Measurements from ENCODE around the gene CPEB2.

The CPEB2 gene

GRCh38 chr4:14987054-14987453, 15.2 kb upstream of the CPEB2 start:
- DNase-seq (ENCODE audit: low read depth in 1 of 2, low spot score in 1 of 2): no peak
- Histone ChIP-seq H3K27me3 (ENCODE audit: insufficient read depth, poor library complexity, severe bottlenecking) (no peaks in the 10 kb centered on the region), H3K4me3 (replicated peaks; ENCODE audit: insufficient read depth, low read length) (no peak overlapping the region), H3K27ac (replicated peaks) (no peak overlapping the region)
- TF ChIP-seq, protein P1, sequence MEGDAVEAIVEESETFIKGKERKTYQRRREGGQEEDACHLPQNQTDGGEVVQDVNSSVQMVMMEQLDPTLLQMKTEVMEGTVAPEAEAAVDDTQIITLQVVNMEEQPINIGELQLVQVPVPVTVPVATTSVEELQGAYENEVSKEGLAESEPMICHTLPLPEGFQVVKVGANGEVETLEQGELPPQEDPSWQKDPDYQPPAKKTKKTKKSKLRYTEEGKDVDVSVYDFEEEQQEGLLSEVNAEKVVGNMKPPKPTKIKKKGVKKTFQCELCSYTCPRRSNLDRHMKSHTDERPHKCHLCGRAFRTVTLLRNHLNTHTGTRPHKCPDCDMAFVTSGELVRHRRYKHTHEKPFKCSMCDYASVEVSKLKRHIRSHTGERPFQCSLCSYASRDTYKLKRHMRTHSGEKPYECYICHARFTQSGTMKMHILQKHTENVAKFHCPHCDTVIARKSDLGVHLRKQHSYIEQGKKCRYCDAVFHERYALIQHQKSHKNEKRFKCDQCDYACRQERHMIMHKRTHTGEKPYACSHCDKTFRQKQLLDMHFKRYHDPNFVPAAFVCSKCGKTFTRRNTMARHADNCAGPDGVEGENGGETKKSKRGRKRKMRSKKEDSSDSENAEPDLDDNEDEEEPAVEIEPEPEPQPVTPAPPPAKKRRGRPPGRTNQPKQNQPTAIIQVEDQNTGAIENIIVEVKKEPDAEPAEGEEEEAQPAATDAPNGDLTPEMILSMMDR (IDR thresholded peaks at IDR 0.05; ENCODE audit: insufficient read depth, low read length): no peak
- TF ChIP-seq POLR2AphosphoS5 (IDR thresholded peaks at IDR 0.05; ENCODE audit: low read depth) (no peak), SPI1 (IDR thresholded peaks at IDR 0.05; ENCODE audit: borderline replicate concordance, low read depth) (no peak), GABPA (IDR thresholded peaks at IDR 0.05; ENCODE audit: low read depth) (no peak), REST (IDR thresholded peaks at IDR 0.05; ENCODE audit: insufficient replicate concordance, low read depth) (no peak)

- TF ChIP-seq POLR2AphosphoS5 (IDR thresholded peaks at IDR 0.05; ENCODE audit: low read depth) (no peak), REST (IDR thresholded peaks at IDR 0.05; ENCODE audit: insufficient replicate concordance, low read depth) (no peak), GABPA (IDR thresholded peaks at IDR 0.05; ENCODE audit: low read depth) (no peak), SPI1 (IDR thresholded peaks at IDR 0.05; ENCODE audit: borderline replicate concordance, low read depth) (no peak)
- TF ChIP-seq, protein P1 (IDR thresholded peaks at IDR 0.05; ENCODE audit: insufficient read depth, low read length): no peak
- no peak overlapping the region for H3K4me3 ChIP-seq (replicated peaks; ENCODE audit: insufficient read depth, low read length)
- DNase-seq (ENCODE audit: low read depth in 1 of 2, low spot score in 1 of 2): no peak
- H3K27me3 ChIP-seq (ENCODE audit: insufficient read depth, poor library complexity, severe bottlenecking): no peaks in the 10 kb centered on the region
- H3K27ac ChIP-seq (replicated peaks): no peak overlapping the region
Observed at GRCh38 chr4:14990484-14990883, 11.8 kb upstream of the CPEB2 start.

GRCh38 chr4:14994242-14994641, 8.0 kb upstream of the CPEB2 start:
- TF ChIP-seq GABPA (IDR thresholded peaks at IDR 0.05; ENCODE audit: low read depth) (no peak), SPI1 (IDR thresholded peaks at IDR 0.05; ENCODE audit: borderline replicate concordance, low read depth) (no peak), REST (IDR thresholded peaks at IDR 0.05; ENCODE audit: insufficient replicate concordance, low read depth) (no peak), POLR2AphosphoS5 (IDR thresholded peaks at IDR 0.05; ENCODE audit: low read depth) (no peak)
- TF ChIP-seq, protein P1 (IDR thresholded peaks at IDR 0.05; ENCODE audit: insufficient read depth, low read length): no peak
- Histone ChIP-seq H3K4me3 (replicated peaks; ENCODE audit: insufficient read depth, low read length) (no peak overlapping the region), H3K27me3 (ENCODE audit: insufficient read depth, poor library complexity, severe bottlenecking) (no peaks in the 10 kb centered on the region), H3K27ac (replicated peaks) (no peak overlapping the region)
- DNase-seq (ENCODE audit: low read depth in 1 of 2, low spot score in 1 of 2): peak in 1 of 2 experiments; percentile 65

Measured in HL-60 (cell line).